Activated CD4-positive, alpha-beta T cell treated with anti-CD3 and anti-CD28 coated beads for 24 hours (primary cell): ENCODE results near the gene TALDO1.

Experiments
- DNase-seq, 2 donors: peaks; one replicate each; pipeline ENCODE4 v3.0.0-alpha.2; 2020; ENCODE audit warnings: low read depth in 2 of 2

Gene TALDO1

GRCh38 chr11:747158-748006, at the start of gene TALDO1:
TALDO1 (plus strand) TSS chr11:747464; CDS start chr11:747482, 18 bp downstream.
- peak; percentile 72 to 86 for DNase-seq

- DNase-seq, result no peak
Observed at GRCh38 chr11:697811-698311, 49.4 kb upstream of the TALDO1 start.

- DNase-seq, result no peak
Observed at GRCh38 chr11:698493-699115, 48.7 kb upstream of the TALDO1 start.

GRCh38 chr11:699116-699508, 48.2 kb upstream of the TALDO1 start:
- no peak for DNase-seq

- DNase-seq, result no peak
Observed at GRCh38 chr11:699753-700152, 47.5 kb upstream of the TALDO1 start.

GRCh38 chr11:701741-702461, 45.4 kb upstream of the TALDO1 start:
- DNase-seq, result no peak

- no peak for DNase-seq
Observed at GRCh38 chr11:702462-703461, 44.5 kb upstream of the TALDO1 start.

- no peak for DNase-seq
Observed at GRCh38 chr11:703506-703905, 43.8 kb upstream of the TALDO1 start.

- DNase-seq, result no peak
Observed at GRCh38 chr11:704228-704674, 43.0 kb upstream of the TALDO1 start.

- DNase-seq, result no peak
Observed at GRCh38 chr11:704781-705645, 42.3 kb upstream of the TALDO1 start.

- no peak for DNase-seq
Observed at GRCh38 chr11:705646-706438, 41.4 kb upstream of the TALDO1 start, which contains the start of gene EPS8L2. EPS8L2 (plus strand) TSS chr11:706231; CDS start chr11:709408, 3,177 bp downstream.

- no peak for DNase-seq
Observed at GRCh38 chr11:706439-706956, 40.8 kb upstream of the TALDO1 start.

- DNase-seq, result no peak
Observed at GRCh38 chr11:706957-707816, 40.1 kb upstream of the TALDO1 start.

- no peak for DNase-seq
Observed at GRCh38 chr11:707817-708420, 39.3 kb upstream of the TALDO1 start.

- DNase-seq, result no peak
Observed at GRCh38 chr11:708511-708910, 38.8 kb upstream of the TALDO1 start.

- no peak for DNase-seq
Observed at GRCh38 chr11:709109-709997, 37.9 kb upstream of the TALDO1 start.
